Measurements from ENCODE around the gene NCAM2.

The NCAM2 gene

DNA sequence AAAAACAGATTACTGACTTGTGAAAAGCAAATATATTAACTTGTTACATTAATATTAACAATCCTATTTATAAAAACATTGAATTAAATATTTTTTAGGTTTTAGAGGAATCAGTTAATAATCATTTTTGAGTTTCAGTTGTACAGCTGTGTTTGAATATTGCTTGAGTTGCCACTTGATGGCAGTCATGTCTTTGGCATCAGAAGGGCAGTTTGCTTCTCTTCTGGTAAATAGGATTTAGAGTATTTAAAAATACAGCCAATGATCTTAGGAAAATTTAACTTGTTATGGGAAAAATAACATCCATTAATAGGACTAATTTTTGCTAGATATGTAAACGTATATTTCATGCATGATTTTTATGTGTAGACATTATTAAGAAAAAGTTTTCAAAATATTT, 234.1 kb downstream of the NCAM2 start:
- TF ChIP-seq CTCF (IDR thresholded peaks at IDR 0.05), result peak; percentile 57

DNA sequence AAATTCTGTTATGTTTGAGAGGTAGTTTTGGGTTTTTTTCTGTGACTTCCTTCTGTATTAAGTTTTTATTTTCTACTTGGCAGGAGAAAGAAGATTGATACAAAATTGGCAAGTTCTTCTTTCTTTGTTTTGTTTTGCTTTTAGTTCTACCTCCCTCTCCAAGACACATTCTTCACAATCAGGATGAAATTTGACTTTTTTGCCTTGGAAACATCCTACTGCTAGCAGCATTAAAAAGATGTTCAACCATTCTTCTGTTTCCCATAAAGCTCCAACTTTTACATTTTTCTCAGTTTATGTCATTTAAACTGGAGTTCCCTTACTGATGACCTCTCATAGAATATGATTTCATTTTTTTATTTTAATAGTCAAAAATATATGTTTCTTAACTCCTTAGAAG, 234.8 kb downstream of the NCAM2 start:
- TF ChIP-seq CTCF (IDR thresholded peaks at IDR 0.05), result no peak

DNA sequence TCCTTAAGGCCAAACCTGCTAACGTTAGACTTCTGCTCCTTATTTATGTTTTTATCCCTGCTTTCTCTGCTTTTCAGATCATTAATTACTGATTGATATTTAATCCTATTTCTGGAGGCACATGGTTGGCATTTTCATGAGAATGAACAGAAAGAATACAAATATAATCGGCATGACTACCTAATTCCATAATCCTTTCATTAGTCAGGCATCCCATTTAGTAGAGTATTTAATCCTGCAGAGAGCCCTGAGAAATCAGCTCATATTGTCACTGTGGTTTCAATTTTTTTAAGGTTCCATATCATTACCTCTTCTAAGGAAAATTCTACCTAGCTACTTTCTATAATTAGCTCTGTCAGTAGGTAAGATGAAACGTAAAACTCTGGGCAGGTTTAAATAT, 238.8 kb downstream of the NCAM2 start:
- TF ChIP-seq CTCF (IDR thresholded peaks at IDR 0.05), result no peak

DNA sequence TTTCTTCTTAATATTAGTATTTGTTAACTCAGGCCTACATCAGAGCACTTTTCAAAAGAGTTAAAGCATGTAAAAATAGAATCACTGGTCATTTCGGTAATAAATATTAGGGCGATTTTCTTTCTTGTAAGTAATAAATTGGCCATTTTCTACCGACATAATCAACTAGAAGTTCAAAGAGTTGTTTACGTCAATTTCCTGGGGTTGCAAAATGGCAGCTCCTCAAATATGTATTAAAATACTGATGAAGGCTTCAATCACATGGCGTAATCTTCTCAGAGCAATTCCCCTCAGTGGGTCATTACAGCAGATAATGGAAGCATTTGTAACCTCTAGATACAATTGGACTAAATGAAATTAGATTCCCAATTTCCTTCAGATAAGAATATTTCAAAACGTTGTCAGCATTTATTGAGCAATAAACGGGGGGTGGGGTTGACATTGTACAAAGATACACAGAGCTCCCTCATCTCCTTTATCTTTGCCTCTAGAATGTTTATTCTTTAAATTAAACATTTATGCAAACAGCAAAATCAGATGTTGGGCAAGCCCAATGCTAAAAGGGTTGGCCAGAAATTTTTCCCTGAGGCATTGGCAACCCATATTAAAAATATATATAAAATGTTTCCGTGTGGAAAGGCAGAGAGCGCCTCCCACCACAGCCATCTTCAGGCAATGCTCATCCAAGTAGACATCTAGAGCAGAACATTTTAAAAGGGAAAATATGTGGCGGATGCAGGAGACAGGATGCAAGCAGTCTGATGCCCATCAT, 240.6 kb downstream of the NCAM2 start:
- TF ChIP-seq CTCF (IDR thresholded peaks at IDR 0.05), result no peak

DNA sequence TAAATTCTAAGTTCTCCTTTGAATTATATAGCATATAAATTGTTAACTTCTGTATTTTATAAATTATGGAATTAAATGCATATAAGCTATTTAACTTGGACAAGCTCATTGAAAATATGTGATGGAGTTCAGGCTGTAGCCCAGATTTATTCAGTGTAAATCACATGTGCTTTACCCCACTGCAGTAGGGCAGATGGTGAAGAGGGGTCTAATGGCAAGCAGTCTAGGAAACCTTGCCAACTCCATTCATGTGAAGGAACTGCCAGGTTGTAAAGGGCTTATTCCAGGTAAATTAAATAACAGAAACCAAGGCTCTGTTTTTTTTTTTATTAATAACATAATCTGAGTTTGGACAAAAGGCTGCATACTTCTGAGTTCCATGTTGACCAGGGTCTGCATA, 243.2 kb downstream of the NCAM2 start:
- TF ChIP-seq CTCF (IDR thresholded peaks at IDR 0.05), result no peak

DNA sequence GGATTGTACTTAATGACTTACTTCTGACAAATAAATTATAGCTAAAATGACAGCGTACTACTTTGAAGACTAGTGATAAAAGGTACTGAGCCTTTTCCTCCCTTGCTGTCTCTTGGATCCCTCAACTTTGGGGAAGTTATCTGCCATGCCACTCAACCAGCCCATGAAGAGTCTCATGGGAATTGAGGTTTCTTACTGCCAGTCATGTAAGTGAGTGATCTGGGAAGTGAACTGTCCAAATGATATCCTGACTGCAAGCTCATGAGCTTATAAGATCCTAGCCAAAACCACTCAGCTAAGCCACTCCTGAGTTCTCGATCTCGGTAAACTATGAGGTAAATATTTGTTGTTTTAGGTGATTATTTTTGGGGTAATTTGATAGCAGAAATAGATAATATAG, 247.8 kb downstream of the NCAM2 start:
- no peak for TF ChIP-seq CTCF (IDR thresholded peaks at IDR 0.05)

DNA sequence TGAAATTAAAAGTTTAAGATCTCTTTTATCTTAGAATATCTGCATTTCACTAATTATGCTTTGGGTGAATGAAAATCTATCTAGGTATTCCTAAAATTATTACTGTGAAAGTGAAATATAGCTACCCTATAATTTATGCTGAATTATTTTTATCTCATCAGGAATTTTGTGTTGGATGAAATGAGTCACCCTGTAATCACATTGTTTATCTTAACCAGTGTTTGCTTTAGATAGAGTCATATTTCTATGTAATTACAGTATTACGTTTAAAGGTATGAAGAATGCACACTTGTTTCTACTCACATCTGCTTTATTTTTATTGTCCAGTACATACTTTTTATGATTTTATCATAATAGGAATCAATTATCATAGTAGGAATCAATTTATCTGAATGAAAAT, 249.2 kb downstream of the NCAM2 start:
- no peak for TF ChIP-seq CTCF (IDR thresholded peaks at IDR 0.05)

GRCh38 chr21:21262048-21262447, 263.8 kb downstream of the NCAM2 start:
- no peak for TF ChIP-seq CTCF (IDR thresholded peaks at IDR 0.05)

Data from LNCAP (cell line).